Liver (tissue), 2 donors: ENCODE measurements around the gene ERI2.

Experiments
- EGR1 ChIP-seq, 2 donors: IDR thresholded peaks; 2 replicates each; pipeline ENCODE4 v1.6.1; 2016 to 2018; ENCODE audit warnings: antibody characterized with exemption in 2 of 2, low read depth in 2 of 2
- TF ChIP-seq, protein P1 (sequence below): IDR thresholded peaks from 2 replicates; pipeline ENCODE4 v1.6.1; 2016; ENCODE audit warnings: antibody characterized with exemption
- donor health status: healthy.

- no peak for TF ChIP-seq EGR1 (IDR thresholded peaks at IDR 0.05; ENCODE audit: low read depth in 2 of 2)
- TF ChIP-seq, protein P1, sequence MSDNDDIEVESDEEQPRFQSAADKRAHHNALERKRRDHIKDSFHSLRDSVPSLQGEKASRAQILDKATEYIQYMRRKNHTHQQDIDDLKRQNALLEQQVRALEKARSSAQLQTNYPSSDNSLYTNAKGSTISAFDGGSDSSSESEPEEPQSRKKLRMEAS: no peak
Measured at GRCh38 chr16:20766294-20766693, 40.0 kb downstream of the ERI2 start.
